HepG2 (cell line): ENCODE results near the gene NLGN4X. TPM values are rescaled to one million over a fixed set of nuclear protein-coding genes. Genes with fewer than 3 reads are reported as not detected.

Experiments
- ATAC-seq: fragments of 200-7000 bp; cut with Tn5 transposase; 3 replicates; pipeline ENCODE4 v1.9.1; 2020; ENCODE audit warnings: mild to moderate bottlenecking, moderate library complexity
- BruUV-seq: library from RNA; stranded (reverse); fragments of 400-500 nt; replicated peaks from 2 replicates; lab custom pipeline; 2021; lab: Mats Ljungman, UMichigan
- CTCF ChIA-PET: fragments of 300-600 bp; formaldehyde crosslinking; extraction: SDS; loops from one replicate; lab custom pipeline; 2021; ENCODE audit warnings: low total read pairs, inconsistent platforms, low intra/inter-chr PET ratio; lab: Yijun Ruan, JAX
- POLR2A ChIA-PET: fragments of 350-600 bp; sonication (Branson Sonifier 250); formaldehyde crosslinking; loops from one replicate; lab custom pipeline; 2020; ENCODE audit warnings: antibody characterized with exemption, inconsistent platforms; lab: Yijun Ruan, JAX
- DNase-seq: peaks from one replicate; pipeline ENCODE4 v3.0.0-alpha.2; 2015; ENCODE audit warnings: low spot score
- FAIRE-seq: peaks from 3 replicates; lab custom pipeline; 2011; peaks lifted over from hg19 to GRCh38; lab: Jason Lieb, UNC
- H2AFZ ChIP-seq: one replicate; pipeline ENCODE4 v1.6.1; 2011; ENCODE audit warnings: low read length, inconsistent platforms
- H3K27ac ChIP-seq: fragments of 300-600 bp; 3 replicates; pipeline ENCODE4 v1.8.0; 2011; ENCODE audit warnings: mixed run types, mild to moderate bottlenecking, mixed read lengths, low read length, inconsistent platforms; ENCODE audit not compliant: insufficient read depth; ENCODE audit errors: extremely low read length
- H3K27me3 ChIP-seq, 2 experiments: fragments of 200-600 bp in 1 of 2; 2 replicates in 1 of 2; 3 replicates in 1 of 2; pipeline versions ENCODE4 v1.6.0 to v1.8.0; 2011; ENCODE audit warnings: low read length in 2 of 2, mild to moderate bottlenecking in 2 of 2, moderate library complexity in 2 of 2, inconsistent platforms in 1 of 2; ENCODE audit not compliant: insufficient read depth in 2 of 2, control insufficient read depth in 1 of 2
- H3K36me3 ChIP-seq, 2 experiments: fragments of 200-600 bp in 1 of 2; replicated peaks in 1 of 2; 2 replicates in 1 of 2; 3 replicates in 1 of 2; pipeline versions ENCODE4 v1.5.1 to v1.8.0; 2011; ENCODE audit warnings: low read length in 2 of 2, inconsistent platforms in 1 of 2; ENCODE audit not compliant: insufficient read depth in 2 of 2, control insufficient read depth in 1 of 2
- H3K4me1 ChIP-seq: 2 replicates; pipeline ENCODE4 v1.5.1; 2012; ENCODE audit warnings: low read length, inconsistent platforms; ENCODE audit not compliant: insufficient read depth
- H3K4me2 ChIP-seq: 2 replicates; pipeline ENCODE4 v1.6.0; 2011; ENCODE audit warnings: low read depth, low read length, inconsistent platforms
- H3K4me3 ChIP-seq, 3 experiments: fragments of 200-600 bp in 1 of 3; sonication (generic), shearing (Covaris generic) in 1 of 3; replicated peaks in 1 of 3; 2 replicates each; pipeline ENCODE4 v1.5.1; 2011 to 2016; ENCODE audit warnings: low read length in 3 of 3, inconsistent platforms in 2 of 3, low read depth in 2 of 3, mild to moderate bottlenecking in 2 of 3, control low read depth in 1 of 3, mixed read lengths in 1 of 3; ENCODE audit not compliant: insufficient read depth in 1 of 3
- H3K79me2 ChIP-seq: one replicate; pipeline ENCODE4 v1.6.1; 2011; ENCODE audit warnings: low read length, inconsistent platforms; ENCODE audit not compliant: insufficient read depth
- H3K9ac ChIP-seq: 2 replicates; pipeline ENCODE4 v1.6.0; 2011; ENCODE audit warnings: mild to moderate bottlenecking, low read depth, low read length, inconsistent platforms; ENCODE audit not compliant: insufficient read depth
- H3K9me3 ChIP-seq: 2 replicates; pipeline ENCODE4 v1.5.1; 2012; ENCODE audit warnings: mild to moderate bottlenecking, low read length
- H4K20me1 ChIP-seq: 2 replicates; pipeline ENCODE4 v1.6.0; 2011; ENCODE audit warnings: inconsistent platforms, mild to moderate bottlenecking, low read length, moderate library complexity; ENCODE audit not compliant: insufficient read depth
- ATF7-NPFF ChIP-seq: sonication (generic); formaldehyde crosslinking; IDR thresholded peaks from 2 replicates; pipeline ENCODE4 v1.8.1; 2023; ENCODE audit warnings: mild to moderate bottlenecking, low read depth, missing genetic modification reagents, moderate library complexity
- BORCS8-MEF2B ChIP-seq: sonication (generic); formaldehyde crosslinking; IDR thresholded peaks from 2 replicates; pipeline ENCODE4 v1.8.0; 2022; ENCODE audit warnings: mild to moderate bottlenecking, missing genetic modification reagents
- CAMTA2 ChIP-seq: sonication (generic); formaldehyde crosslinking; IDR thresholded peaks from 2 replicates; pipeline ENCODE4 v1.4.0; 2020; ENCODE audit warnings: mild to moderate bottlenecking, missing genetic modification reagents, borderline replicate concordance
- CBX2 ChIP-seq, 2 experiments: fragments of 200-600 bp in 1 of 2; sonication (generic); formaldehyde crosslinking in 1 of 2; IDR thresholded peaks; 2 replicates each; pipeline versions ENCODE4 v1.7.0 to v1.8.1; 2018 to 2022; ENCODE audit warnings: low read depth in 2 of 2, low read length in 1 of 2, mild to moderate bottlenecking in 1 of 2, missing genetic modification reagents in 1 of 2
- ELF1 ChIP-seq: sonication (generic); formaldehyde crosslinking; IDR thresholded peaks from 2 replicates; pipeline ENCODE4 v1.4.0; 2020; ENCODE audit warnings: missing genetic modification reagents
- IRF2 ChIP-seq: IDR thresholded peaks from 2 replicates; pipeline ENCODE4 v1.6.1; 2018; ENCODE audit warnings: missing genetic modification reagents, missing compliant biosample characterization
- KIAA2018 ChIP-seq: sonication (generic); formaldehyde crosslinking; IDR thresholded peaks from 2 replicates; pipeline ENCODE4 v1.5.0; 2020; ENCODE audit warnings: mild to moderate bottlenecking, missing genetic modification reagents, borderline replicate concordance
- MNT ChIP-seq: fragments of 450-650 bp; IDR thresholded peaks from 2 replicates; pipeline ENCODE4 v1.6.1; 2016
- MTF2 ChIP-seq: sonication (generic); formaldehyde crosslinking; IDR thresholded peaks from 2 replicates; pipeline ENCODE4 v1.5.0; 2020; ENCODE audit warnings: missing genetic modification reagents, borderline replicate concordance
- REXO4 ChIP-seq: sonication (generic); formaldehyde crosslinking; IDR thresholded peaks from 2 replicates; pipeline ENCODE4 v1.8.0; 2022; ENCODE audit warnings: missing genetic modification reagents, mild to moderate bottlenecking, borderline replicate concordance
- SUZ12 ChIP-seq: fragments of 150-350 bp; IDR thresholded peaks from 2 replicates; pipeline ENCODE4 v1.6.1; 2014; ENCODE audit warnings: low read depth, low read length
- TCF7L2 ChIP-seq: IDR thresholded peaks from 2 replicates; pipeline ENCODE4 v1.6.1; 2011; ENCODE audit warnings: mild to moderate bottlenecking, low read depth, low read length, moderate library complexity
- ZFAT ChIP-seq: sonication (generic); formaldehyde crosslinking; conservative IDR thresholded peaks from 2 replicates; pipeline ENCODE4 v1.8.1; 2023; ENCODE audit warnings: missing genetic modification reagents, inconsistent platforms
- ZNF816 ChIP-seq: sonication (generic); formaldehyde crosslinking; IDR thresholded peaks from 2 replicates; pipeline ENCODE4 v1.8.0; 2022; ENCODE audit warnings: missing genetic modification reagents, mild to moderate bottlenecking, borderline replicate concordance
- ZSCAN30 ChIP-seq: sonication (generic); formaldehyde crosslinking; IDR thresholded peaks from 2 replicates; pipeline ENCODE4 v1.5.0; 2020; ENCODE audit warnings: mild to moderate bottlenecking, missing genetic modification reagents
- WGBS: methylation state at CpG from one replicate; pipeline ENCODE4 v1.1.6; 2017; ENCODE audit warnings: low lambda C conversion rate; 5-methylcytosine and 5-hydroxymethylcytosine counted together
- in situ Hi-C: cut with HindIII; loops from 2 replicates; pipeline ENCODE4 v1.10.0; 2017; ENCODE audit warnings: low pct_unique_long_range_greater_than_20kb; ENCODE audit not compliant: extremely low pct_ligation_motif_present
- intact Hi-C: fragments of 100-400 bp; cut with micrococcal nuclease; formaldehyde crosslinking; loops from one replicate; pipeline ENCODE4 v1.10.0; 2022; ENCODE audit not compliant: unreplicated experiment
- polyA plus RNA-seq, 8 experiments: library from polyadenylated mRNA; depleted of rRNA in 3 of 8; stranded (reverse) in 7 of 8; unstranded in 1 of 8; fragments of >200 nt; fragmentation: Illumina TruSeq in 4 of 8; extraction: Trizol in 4 of 8; gene quantifications; 2 replicates each; pipeline versions ENCODE4 v1.2.1 to v1.2.3, GENCODE V29; 2011 to 2016; ENCODE audit warnings: low read depth in 4 of 8, missing spikeins in 1 of 8, mixed read lengths in 1 of 8; ENCODE audit not compliant: insufficient read depth in 1 of 8
- total RNA-seq, 5 experiments: library from RNA; depleted of rRNA; stranded (reverse); fragments of >200 nt; fragmentation: Illumina TruSeq; extraction: Trizol; gene quantifications; 2 replicates each; pipeline ENCODE4 v1.2.3, GENCODE V29; 2016; ENCODE audit warnings: low read depth in 1 of 5

NLGN4X gene
- total and polyA plus RNA-seq, 2 of the 13 experiments (the other 11 are each of a cell fraction or from before 2014, with no cell fraction given), result not detected

GRCh38 chrX:6227935-6228334 is 732 bp downstream of the NLGN4X start (continued):
- TF ChIP-seq KIAA2018 (CRISPR knock-in tag) (no peak), ELF1 (CRISPR knock-in tag) (no peak)

GRCh38 chrX:6227453-6227835 is 1.2 kb downstream of the NLGN4X start:
- Histone ChIP-seq H3K79me2 (no peaks in the 10 kb centered on the region), H4K20me1 (no peaks in the 10 kb centered on the region), H3K27ac (no peak overlapping the region), H3K9me3 (no peaks in the 10 kb centered on the region), H3K4me3 (no peak overlapping the region), H3K9ac (no peak overlapping the region), H3K4me2 (no peak overlapping the region), H3K36me3 (no peaks in the 10 kb centered on the region), H3K27me3 (no peaks in the 10 kb centered on the region), H3K4me1 (no peaks in the 10 kb centered on the region), H2AFZ (no peak overlapping the region)
- ATAC-seq, result no peak
- intact Hi-C loops (no loop called here), in situ Hi-C loops (no loop called here)
- BruUV-seq, result no TSS peak
- DNase-seq, result no peak
- POLR2A ChIA-PET, result no interaction called here
- 38% methylated on average over 10 of the region's 25 CpGs for WGBS
- FAIRE-seq, result no peak
- CTCF ChIA-PET, result no interaction called here
- no peak for TF ChIP-seq ZSCAN30 (CRISPR knock-in tag)
- no peak for TF ChIP-seq SUZ12
- TF ChIP-seq ZFAT (CRISPR knock-in tag), result no peak
- TF ChIP-seq CAMTA2 (CRISPR knock-in tag), result no peak
- no peak for TF ChIP-seq REXO4
- TF ChIP-seq MNT, result no peak
- no peak for TF ChIP-seq IRF2 (CRISPR knock-in tag)
- no peak for TF ChIP-seq ATF7-NPFF
- no peak for TF ChIP-seq CBX2 (IDR thresholded peaks at IDR 0.05; ENCODE audit: low read depth, low read length)
- no peak for TF ChIP-seq CBX2 (CRISPR knock-in tag; IDR thresholded peaks at IDR 0.05; ENCODE audit: low read depth)
- TF ChIP-seq TCF7L2, result no peak
- no peak for TF ChIP-seq BORCS8-MEF2B
- TF ChIP-seq MTF2 (CRISPR knock-in tag), result no peak
- TF ChIP-seq ZNF816 (CRISPR knock-in tag), result no peak
